Measurements from ENCODE around the gene ARHGAP33.

ARHGAP33 gene

DNA sequence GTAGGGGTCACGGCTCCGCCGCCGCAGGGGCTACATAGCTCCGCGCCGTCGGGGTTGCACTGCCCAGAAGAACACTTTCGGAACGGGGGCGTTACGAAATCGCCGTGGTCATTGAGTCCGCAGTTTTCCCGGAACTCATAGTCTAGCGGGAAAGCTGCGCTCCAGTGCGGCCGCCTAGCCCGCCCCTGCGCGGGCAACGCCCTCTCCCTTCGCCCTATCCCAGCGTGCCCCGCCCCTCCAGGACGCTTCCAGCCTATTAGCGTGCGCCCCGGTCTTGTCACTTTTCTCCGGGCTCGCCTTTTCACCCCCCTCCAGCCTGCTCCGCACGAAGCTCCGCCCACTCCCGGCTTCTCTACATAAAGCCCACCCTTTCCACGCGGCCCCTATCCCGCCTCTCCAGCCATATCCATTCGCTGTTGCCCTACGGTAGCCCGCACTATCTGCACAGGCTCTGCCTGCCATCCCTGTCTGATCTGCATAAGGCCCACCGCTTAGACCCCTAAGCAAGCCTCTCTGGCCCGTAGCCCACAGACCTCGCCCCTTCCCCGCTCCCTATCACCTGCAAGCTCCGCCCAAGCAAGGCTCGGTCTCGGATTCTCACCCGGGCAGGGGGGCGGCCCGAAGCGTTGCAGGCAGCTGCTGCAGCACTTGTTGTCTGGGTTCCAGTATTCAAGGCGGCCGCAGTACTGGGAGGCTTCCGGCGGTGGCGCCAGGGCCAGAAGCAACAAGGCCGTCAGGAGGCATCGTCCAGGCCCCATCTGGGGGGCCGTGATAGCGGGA lies 34.8 kb upstream of the ARHGAP33 start:
- DNase-seq: peak; percentile 52 to 99 (median 96)

- DNase-seq: no peak
Measured at GRCh38 chr19:35741203-35741515, 34.2 kb upstream of the ARHGAP33 start.

- DNase-seq: peak in 13 of 51 donors; percentile 6 to 33 (median 17)
Measured at GRCh38 chr19:35742121-35742724, 33.1 kb upstream of the ARHGAP33 start, which contains the start of gene IGFLR1. IGFLR1 (minus strand) TSS chr19:35742452; CDS start chr19:35741180, 1,272 bp downstream.

GRCh38 chr19:35743640-35744429 lies 31.5 kb upstream of the ARHGAP33 start:
- no peak for DNase-seq

- DNase-seq: peak; percentile 67 to 97 (median 91)
Measured at GRCh38 chr19:35744430-35745327, 30.7 kb upstream of the ARHGAP33 start.

- DNase-seq: peak; percentile 74 to 99 (median 95)
Measured at GRCh38 chr19:35745328-35746086, 29.9 kb upstream of the ARHGAP33 start, which contains the start of the genes PSENEN and U2AF1L4. PSENEN (plus strand) TSS chr19:35745651; CDS start chr19:35745931, 280 bp downstream. U2AF1L4 (minus strand) TSS chr19:35745418; CDS start chr19:35745391, 27 bp downstream.

DNA sequence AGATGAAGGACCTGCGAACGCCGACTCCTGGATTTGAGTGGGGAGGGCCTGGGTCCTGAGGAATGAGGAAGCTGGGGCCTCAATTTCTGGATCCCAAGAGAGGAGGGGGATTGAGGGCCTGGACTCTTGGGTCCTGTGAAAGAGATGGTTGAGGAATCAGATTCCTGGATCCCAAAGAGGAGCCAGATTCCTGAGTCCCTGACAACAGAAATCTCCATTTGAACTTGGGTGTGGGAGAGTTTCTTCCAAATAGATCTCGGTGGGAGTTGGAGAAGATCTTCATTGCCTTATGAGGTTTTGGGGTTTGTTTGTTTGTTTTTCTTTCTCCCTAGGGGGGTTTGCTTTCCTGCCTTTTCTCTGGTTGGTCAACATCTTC lies 29.3 kb upstream of the ARHGAP33 start:
- DNase-seq: no peak

DNA sequence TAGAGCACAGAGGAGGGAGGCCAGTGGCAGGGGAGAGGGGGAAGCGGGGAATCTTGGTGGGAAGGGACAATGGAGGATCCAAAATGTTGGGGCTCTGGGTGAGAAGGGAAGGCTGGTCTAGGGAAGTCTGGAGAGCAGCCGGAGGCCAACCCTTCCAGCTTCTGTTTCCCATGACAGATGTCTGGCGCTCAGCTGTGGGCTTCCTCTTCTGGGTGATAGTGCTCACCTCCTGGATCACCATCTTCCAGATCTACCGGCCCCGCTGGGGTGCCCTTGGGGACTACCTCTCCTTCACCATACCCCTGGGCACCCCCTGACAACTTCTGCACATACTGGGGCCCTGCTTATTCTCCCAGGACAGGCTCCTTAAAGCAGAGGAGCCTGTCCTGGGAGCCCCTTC lies 28.8 kb upstream of the ARHGAP33 start:
- DNase-seq: no peak

- peak; percentile 85 to 100 (median 99) for DNase-seq
Measured at GRCh38 chr19:35748106-35749020, 27.0 kb upstream of the ARHGAP33 start, which contains the start of gene LIN37. LIN37 (plus strand) TSS chr19:35748576; CDS start chr19:35748725, 149 bp downstream.

DNA sequence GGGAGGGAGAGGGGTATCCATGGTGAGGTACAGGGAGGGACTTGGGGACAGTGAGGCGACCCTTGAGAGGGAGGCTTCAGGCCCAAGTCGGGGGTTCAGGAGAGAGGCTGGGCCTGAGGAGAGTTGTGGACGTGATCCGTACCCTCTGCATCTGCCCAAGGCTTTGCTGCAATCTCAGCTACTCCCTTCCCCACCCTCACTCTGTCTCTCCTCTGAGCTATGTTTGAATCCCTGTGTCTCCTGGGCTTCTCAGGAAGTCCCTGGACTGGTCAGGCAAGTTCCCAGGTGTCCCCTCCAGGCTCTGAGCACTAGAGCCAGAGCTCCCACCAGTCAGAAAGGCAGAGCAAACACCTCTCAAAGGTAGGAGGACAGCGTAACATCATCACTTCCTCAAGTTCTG lies 25.2 kb upstream of the ARHGAP33 start:
- no peak for DNase-seq

DNA sequence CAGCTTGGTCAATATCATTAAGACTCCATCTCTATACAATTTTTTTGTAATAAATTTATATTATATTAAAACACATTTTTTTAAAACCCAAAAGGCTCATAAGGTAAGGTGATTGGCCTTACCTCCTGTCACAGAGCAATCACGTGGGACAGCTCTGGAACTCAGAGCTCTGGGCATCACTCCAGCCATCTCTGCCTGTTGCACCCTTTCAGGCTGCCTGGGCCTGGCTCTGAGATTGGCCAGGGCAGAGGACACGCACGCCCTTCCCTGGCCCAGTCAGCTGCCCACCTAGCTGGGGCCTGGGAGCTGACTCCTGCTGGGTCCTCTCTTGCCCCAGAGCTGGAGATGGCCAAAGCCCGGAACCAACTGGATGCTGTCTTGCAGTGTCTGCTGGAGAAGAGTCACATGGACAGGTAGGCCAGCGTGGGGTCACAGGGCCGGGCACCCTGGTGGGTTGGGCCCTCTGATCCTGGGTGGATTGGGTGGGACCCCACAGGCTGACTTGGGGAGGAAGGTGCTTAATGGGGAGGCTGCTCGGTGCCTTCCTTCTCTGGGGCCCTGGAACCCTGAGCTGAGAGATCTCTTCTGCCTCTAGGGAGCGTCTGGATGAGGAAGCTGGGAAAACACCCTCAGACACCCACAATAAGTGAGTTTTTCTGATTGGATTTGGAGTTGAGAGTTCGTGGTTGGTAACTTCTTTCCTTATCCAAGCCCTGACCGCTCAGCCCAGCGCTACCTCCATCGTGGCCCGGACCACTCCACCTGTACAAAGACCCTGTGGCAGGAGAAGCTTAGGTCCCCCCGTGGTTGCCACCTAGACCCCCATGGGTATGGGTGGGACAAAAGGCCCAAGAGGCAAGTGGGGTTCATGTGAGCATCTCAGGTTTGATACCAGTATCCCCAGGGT lies 23.3 kb upstream of the ARHGAP33 start:
- no peak for DNase-seq

DNA sequence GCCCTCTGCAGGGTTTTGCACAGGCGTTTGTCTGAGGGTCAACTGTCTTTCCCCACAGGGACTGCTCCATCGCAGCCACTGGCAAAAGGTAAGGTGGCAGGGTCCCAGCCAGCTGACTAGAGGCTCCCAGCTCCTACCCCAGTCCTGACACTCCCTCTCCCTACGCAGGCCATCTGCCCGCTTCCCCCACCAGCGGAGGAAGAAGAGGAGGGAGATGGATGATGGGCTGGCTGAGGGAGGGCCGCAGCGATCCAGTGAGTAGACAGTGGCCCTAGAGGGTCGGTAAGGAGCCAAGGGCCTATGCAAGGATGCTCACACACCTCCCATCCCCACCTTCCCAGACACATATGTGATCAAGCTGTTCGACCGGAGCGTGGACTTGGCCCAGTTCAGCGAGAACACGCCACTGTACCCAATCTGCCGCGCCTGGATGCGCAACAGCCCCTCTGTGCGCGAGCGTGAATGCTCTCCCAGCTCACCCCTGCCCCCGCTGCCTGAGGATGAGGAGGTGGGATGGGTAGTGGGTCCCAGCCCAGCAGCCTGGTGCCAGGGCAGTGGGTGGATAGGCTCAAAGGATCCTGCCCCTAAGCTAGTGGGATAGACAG lies 22.5 kb upstream of the ARHGAP33 start:
- DNase-seq: no peak

GRCh38 chr19:35753634-35754369 lies 21.6 kb upstream of the ARHGAP33 start:
- DNase-seq: no peak

DNA sequence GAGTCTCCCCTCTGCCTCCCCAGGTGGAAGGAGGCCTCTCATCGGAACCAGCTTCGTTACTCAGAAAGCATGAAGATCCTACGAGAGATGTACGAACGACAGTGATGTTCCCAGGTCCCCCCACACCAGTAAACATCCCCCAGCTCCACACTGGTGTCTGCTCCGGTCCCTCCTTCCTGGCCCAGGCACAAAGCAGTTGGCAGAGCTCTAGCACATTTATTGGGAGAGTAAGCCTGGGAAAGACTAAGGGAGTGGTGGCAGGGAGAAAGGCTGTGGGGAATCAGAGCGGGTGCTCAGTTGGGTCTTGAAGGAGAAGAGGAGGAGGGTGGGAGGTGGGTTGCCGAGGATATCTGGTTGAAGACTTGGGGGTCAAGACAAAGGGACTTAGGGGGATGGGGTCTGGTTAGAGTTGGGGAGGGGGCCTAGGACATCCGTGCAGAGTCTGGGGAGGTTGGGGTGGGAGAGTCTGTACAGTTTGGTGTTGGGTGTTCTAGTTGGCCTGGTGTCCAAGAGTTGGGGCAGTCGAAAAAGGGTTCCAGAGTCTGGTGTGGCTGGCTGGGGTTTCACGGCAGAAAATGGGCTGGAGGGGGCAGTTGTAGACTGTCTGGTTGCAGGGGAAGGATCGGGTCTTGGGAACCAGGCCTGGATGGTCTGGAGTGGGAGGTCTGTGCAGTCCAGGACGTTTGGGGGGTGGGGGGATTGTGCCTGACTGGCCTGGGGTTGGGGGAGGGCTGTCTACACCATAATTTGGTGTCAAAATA lies 20.8 kb upstream of the ARHGAP33 start:
- no peak for DNase-seq

- no peak for DNase-seq
Measured at GRCh38 chr19:35755131-35755549, 20.2 kb upstream of the ARHGAP33 start.

Measured in hypothalamus (tissue), 51 donors.